H54 (cell line): ENCODE measurements around the gene SMIM13.
A peak's percentile ranks its signal among the peaks of the same experiment; 100 is the strongest.

ENCODE experiments used
- DNase-seq: peaks from one replicate; pipeline ENCODE4 v3.0.0; 2011; ENCODE audit warnings: low spot score, mixed read lengths; ENCODE audit not compliant: insufficient read length
- FAIRE-seq: peaks from 3 replicates; lab custom pipeline; 2011; peaks lifted over from hg19 to GRCh38; lab: Jason Lieb, UNC
- POLR2A ChIP-seq: IDR thresholded peaks from 2 replicates; pipeline ENCODE4 v1.6.1; 2011; ENCODE audit warnings: low read depth, mild to moderate bottlenecking, low read length

The SMIM13 gene

GRCh38 chr6:11092668-11093375 lies 812 bp upstream of the SMIM13 start:
- DNase-seq (peak; percentile 55), FAIRE-seq (no peak)
- TF ChIP-seq POLR2A: no peak

- DNase-seq: no peak
- no peak for FAIRE-seq
- no peak for TF ChIP-seq POLR2A
These were observed 333 bp upstream of the SMIM13 start for GRCh38 chr6:11093376-11093625.

GRCh38 chr6:11094411-11094851 lies 797 bp downstream of the SMIM13 start:
- no peak for TF ChIP-seq POLR2A
- DNase-seq: peak; percentile 49

GRCh38 chr6:11094941-11095340 lies 1.3 kb downstream of the SMIM13 start:
- TF ChIP-seq POLR2A: no peak
- FAIRE-seq: no peak
- no peak for DNase-seq

More at GRCh38 chr6:11094411-11094851, 797 bp downstream of the SMIM13 start:
- no peak for FAIRE-seq

GRCh38 chr6:11096109-11096508 lies 2.5 kb downstream of the SMIM13 start:
- DNase-seq (no peak), FAIRE-seq (peak; percentile 70)
- no peak for TF ChIP-seq POLR2A

GRCh38 chr6:11097476-11097875 lies 3.8 kb downstream of the SMIM13 start:
- DNase-seq (no peak), FAIRE-seq (no peak)

GRCh38 chr6:11098004-11098403 lies 4.4 kb downstream of the SMIM13 start:
- no peak for TF ChIP-seq POLR2A
- DNase-seq (no peak), FAIRE-seq (no peak)

More at GRCh38 chr6:11097476-11097875, 3.8 kb downstream of the SMIM13 start:
- TF ChIP-seq POLR2A: no peak

- no peak for TF ChIP-seq POLR2A
- DNase-seq (no peak), FAIRE-seq (no peak)
These were observed 7.8 kb downstream of the SMIM13 start for GRCh38 chr6:11101417-11101816.

- DNase-seq: no peak
- no peak for FAIRE-seq
- TF ChIP-seq POLR2A: no peak
These were observed 9.4 kb downstream of the SMIM13 start for GRCh38 chr6:11103065-11103464.

GRCh38 chr6:11108726-11109125 lies 15.1 kb downstream of the SMIM13 start:
- FAIRE-seq: no peak
- TF ChIP-seq POLR2A: no peak
- DNase-seq: no peak

- FAIRE-seq: no peak
- DNase-seq: no peak
These were observed 17.5 kb downstream of the SMIM13 start, which contains the start of gene ERVFRD-1 for GRCh38 chr6:11110921-11111768. ERVFRD-1 (minus strand) TSS chr6:11111725; CDS start chr6:11105310, 6,415 bp downstream.

GRCh38 chr6:11111769-11112437 lies 18.3 kb downstream of the SMIM13 start:
- no peak for TF ChIP-seq POLR2A
- DNase-seq (no peak), FAIRE-seq (no peak)

More at GRCh38 chr6:11110921-11111768, 17.5 kb downstream of the SMIM13 start, which contains the start of gene ERVFRD-1:
- TF ChIP-seq POLR2A: no peak

GRCh38 chr6:11113038-11113437 lies 19.4 kb downstream of the SMIM13 start:
- FAIRE-seq: no peak
- no peak for TF ChIP-seq POLR2A

GRCh38 chr6:11115808-11116536 lies 22.3 kb downstream of the SMIM13 start:
- peak; percentile 66 for FAIRE-seq
- peak; percentile 26 for DNase-seq

More at GRCh38 chr6:11113038-11113437, 19.4 kb downstream of the SMIM13 start:
- no peak for DNase-seq
